ENCODE measurements around the gene LARP4. TPM values are rescaled to one million over a fixed set of nuclear protein-coding genes. Genes with fewer than 3 reads are reported as not detected.

The LARP4 gene
- total RNA-seq, 4 donors from 2014 or later, result 44.5 to 81.5 (median 58.4) TPM

DNA sequence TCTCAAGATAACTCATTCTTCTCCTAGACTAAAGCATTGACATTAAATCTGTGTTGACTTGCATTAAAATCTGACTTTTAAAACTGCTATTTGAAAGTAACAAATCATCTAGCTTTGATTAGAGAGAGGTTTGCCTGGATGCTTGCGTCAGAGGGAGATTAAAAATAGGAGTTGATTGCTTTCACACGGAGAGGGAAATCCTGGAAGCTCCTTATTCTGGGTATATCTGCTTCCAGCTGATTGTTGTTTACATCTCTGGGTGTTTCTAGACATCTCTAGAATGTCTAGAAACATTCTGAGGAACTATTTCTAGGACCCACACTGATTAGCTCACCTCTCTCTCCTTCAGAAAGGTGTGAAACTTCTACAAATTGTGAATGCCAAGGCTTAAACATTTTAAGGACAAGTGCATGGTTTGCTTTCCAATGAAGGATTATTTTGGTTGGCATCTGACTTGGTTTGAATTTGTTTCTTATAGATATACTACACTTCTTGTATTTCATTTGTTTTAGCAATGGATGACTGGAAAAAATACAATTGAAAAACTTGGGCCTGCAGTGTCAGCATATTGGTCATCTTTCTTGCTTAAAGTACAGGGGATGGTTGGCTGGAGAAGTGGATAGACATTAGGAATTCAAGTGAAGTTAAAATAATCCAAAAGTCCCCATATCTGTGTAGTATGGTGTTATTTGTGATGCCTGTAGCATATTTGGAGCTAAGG lies 106.2 kb downstream of the LARP4 start:
- DNase-seq (ENCODE audit: low spot score), result no peak
- TF ChIP-seq, protein P1, sequence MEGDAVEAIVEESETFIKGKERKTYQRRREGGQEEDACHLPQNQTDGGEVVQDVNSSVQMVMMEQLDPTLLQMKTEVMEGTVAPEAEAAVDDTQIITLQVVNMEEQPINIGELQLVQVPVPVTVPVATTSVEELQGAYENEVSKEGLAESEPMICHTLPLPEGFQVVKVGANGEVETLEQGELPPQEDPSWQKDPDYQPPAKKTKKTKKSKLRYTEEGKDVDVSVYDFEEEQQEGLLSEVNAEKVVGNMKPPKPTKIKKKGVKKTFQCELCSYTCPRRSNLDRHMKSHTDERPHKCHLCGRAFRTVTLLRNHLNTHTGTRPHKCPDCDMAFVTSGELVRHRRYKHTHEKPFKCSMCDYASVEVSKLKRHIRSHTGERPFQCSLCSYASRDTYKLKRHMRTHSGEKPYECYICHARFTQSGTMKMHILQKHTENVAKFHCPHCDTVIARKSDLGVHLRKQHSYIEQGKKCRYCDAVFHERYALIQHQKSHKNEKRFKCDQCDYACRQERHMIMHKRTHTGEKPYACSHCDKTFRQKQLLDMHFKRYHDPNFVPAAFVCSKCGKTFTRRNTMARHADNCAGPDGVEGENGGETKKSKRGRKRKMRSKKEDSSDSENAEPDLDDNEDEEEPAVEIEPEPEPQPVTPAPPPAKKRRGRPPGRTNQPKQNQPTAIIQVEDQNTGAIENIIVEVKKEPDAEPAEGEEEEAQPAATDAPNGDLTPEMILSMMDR (IDR thresholded peaks at IDR 0.05), result no peak

GRCh38 chr12:50507474-50507838 lies 106.8 kb downstream of the LARP4 start:
- DNase-seq (ENCODE audit: low spot score) (no peak), ATAC-seq (ENCODE audit: low FRiP score) (no peak)
- TF ChIP-seq, protein P1 (IDR thresholded peaks at IDR 0.05), result no peak

More for the DNA sequence above, 106.2 kb downstream of the LARP4 start:
- ATAC-seq (ENCODE audit: low FRiP score), result no peak

- ATAC-seq (ENCODE audit: low FRiP score) (no peak), DNase-seq (ENCODE audit: low spot score) (no peak)
- TF ChIP-seq, protein P1 (IDR thresholded peaks at IDR 0.05), result no peak
These were observed 107.2 kb downstream of the LARP4 start for GRCh38 chr12:50507930-50508329.

GRCh38 chr12:50508414-50508813 lies 107.7 kb downstream of the LARP4 start:
- TF ChIP-seq, protein P1 (IDR thresholded peaks at IDR 0.05), result no peak
- ATAC-seq (ENCODE audit: low FRiP score), result no peak
- no peak for DNase-seq (ENCODE audit: low spot score)

DNA sequence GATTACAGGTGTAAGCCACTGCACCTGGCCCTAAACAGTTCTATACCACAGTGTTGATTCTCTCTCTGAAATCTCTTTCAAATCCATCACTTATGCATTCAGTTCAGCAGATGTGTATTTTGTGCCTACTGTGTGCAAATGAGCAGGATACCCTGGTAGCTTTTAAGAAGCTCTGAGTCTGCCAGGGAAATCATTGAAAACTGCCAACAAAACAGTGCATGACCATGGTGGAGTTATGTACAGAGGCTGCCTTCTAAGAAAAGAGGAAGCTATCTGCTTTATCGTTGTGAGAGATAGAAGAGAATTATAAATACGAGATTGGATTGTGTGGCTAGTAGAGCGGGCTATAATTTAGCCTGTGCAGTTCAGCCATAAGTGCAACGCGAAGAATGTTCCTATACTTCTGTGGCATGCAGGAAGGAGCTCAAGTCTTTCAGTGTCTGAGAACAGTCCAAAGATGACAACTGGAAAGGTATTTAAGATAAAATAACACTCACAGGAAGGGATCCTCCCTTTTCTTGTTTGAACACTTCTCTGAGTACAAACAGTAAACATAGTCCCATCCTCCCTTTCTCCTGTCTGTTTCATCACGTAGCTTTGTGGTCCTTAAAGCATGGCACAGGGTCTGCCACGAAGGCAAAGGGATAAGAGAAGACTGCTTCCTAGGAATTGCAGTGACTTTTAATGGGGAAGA lies 108.4 kb downstream of the LARP4 start:
- TF ChIP-seq, protein P1 (IDR thresholded peaks at IDR 0.05), result no peak
- DNase-seq (ENCODE audit: low spot score) (no peak), ATAC-seq (ENCODE audit: low FRiP score) (no peak)

- DNase-seq (ENCODE audit: low spot score), result no peak
- ATAC-seq (ENCODE audit: low FRiP score), result no peak
- TF ChIP-seq, protein P1 (IDR thresholded peaks at IDR 0.05), result no peak
These were observed 114.0 kb downstream of the LARP4 start for GRCh38 chr12:50514526-50515276.

Data from omental fat pad (tissue), 4 donors.